HG03064 (cell line): ENCODE measurements around the gene RAB5IF.
"Not testable (repeated sequence)": the region's sequence is repeated elsewhere in the genome, so short reads cannot be mapped to it uniquely, and the experiment has no call there.

Experiments used
- ATAC-seq: cut with Tn5 transposase; IDR thresholded peaks from one replicate; pipeline ENCODE4 v1.9.1; 2021; ENCODE audit warnings: low read depth; ENCODE audit not compliant: unreplicated experiment

The RAB5IF gene, protein sequence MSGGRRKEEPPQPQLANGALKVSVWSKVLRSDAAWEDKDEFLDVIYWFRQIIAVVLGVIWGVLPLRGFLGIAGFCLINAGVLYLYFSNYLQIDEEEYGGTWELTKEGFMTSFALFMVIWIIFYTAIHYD

DNA sequence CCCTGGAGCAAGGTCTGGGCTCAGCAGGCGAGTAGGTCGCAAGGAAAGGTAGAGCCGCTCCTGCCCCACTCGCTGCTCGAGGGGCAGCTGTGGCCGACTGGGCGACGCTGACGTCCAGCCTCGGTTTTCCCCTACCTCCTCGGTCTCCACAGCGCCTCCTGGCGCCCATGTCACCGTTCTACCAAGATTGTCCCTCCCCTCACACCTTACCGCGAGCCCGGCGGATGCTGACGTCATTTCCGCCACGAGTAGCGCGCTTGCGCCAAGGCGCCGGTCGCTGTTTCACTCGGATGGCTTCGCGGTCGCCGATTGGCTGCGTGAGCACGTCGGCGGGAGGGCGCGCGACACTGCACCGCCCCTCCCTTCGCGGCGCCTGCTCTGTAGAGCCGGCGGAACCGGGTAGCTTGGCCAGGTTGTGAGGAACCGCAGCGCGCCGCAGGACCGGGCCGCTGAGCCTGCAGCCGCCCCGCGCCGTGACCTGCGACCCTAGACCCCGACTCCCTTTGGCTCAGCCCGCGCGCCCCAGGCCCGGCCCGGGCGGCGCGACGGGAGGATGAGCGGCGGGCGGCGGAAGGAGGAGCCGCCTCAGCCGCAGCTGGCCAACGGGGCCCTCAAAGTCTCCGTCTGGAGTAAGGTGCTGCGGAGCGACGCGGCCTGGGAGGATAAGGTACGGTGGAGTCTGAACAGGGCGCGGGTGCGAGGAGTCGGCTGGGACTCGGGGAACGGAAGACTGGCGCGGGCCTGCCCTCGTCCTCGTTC is at the start of gene RAB5IF:
Gene RAB5IF (plus strand): TSS at position 381 of the 759 bp plus-strand sequence. CDS start 173 bp downstream, at position 554.
- peak; percentile 78 for ATAC-seq

DNA sequence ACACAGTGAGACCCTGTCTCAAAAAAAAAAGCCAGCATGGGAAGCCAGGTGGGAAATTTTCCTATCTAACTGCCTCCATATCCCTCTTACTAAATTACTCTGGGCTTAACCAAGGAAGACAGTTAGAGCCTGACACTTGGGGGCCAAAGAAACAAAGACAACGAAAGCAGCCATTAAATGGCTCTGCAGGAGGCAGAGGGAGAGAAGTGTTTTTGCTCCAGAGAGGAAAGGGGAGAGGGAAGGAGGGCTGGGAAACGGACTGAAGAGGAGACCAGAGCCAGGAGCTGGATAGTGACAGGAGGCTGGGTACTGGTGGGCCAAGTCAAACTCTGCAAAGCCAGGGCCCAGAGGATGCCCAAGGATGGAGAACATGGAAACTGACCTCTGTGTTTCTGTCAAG is 42.9 kb upstream of the RAB5IF start:
- ATAC-seq: no peak

DNA sequence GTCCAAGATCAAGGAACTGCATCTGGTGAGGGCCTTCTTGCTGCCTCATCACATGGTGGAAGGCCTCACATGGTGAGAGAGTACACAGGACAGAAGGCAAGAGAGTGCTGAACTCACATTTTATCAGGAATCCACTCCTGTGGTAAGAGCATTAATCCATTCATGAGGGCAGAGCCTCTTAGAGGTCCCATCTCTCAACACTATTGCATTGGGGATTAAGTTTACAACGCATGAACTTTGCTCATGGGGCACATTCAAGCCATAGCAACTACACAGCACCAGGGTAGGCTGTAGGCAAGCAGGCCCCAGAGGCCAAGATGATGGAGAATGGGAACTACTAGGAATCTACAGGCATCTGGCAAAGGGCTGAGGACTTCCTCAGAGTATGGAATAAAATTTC is 42.2 kb upstream of the RAB5IF start:
- ATAC-seq: no peak

DNA sequence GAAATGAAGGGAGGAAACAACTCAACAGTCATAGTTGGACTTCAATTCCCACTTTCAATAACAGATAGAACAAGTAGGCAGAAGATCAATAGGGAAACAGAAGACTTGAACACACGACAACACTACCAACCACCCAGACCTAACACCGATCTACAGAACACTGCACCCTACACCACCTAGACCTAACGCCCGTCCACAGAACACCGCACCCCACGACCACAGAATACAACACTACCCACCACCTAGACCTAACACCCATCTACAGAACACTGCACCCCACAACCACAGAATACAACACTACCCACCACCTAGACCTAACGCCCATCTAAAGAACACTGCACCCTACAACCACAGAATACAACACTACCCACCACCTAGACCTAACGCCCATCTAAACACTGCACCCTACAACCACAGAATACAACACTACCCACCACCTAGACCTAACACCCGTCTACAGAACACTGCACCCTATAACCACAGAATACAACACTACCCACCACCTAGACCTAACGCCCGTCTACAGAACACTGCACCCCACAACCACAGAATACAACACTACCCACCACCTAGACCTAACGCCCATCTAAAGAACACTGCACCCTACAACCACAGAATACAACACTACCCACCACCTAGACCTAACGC is 41.4 kb upstream of the RAB5IF start:
- ATAC-seq: not testable (repeated sequence)

DNA sequence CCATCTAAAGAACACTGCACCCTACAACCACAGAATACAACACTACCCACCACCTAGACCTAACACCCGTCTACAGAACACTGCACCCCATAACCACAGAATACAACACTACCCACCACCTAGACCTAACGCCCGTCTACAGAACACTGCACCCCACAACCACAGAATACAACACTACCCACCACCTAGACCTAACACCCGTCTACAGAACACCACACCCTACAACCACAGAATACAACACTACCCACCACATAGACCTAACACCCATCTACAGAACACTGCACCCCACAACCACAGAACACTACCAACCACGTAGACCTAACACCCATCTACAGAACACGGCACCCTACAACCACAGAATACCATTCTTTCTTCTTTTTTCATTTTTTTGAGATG is 40.9 kb upstream of the RAB5IF start:
- not testable (repeated sequence) for ATAC-seq

DNA sequence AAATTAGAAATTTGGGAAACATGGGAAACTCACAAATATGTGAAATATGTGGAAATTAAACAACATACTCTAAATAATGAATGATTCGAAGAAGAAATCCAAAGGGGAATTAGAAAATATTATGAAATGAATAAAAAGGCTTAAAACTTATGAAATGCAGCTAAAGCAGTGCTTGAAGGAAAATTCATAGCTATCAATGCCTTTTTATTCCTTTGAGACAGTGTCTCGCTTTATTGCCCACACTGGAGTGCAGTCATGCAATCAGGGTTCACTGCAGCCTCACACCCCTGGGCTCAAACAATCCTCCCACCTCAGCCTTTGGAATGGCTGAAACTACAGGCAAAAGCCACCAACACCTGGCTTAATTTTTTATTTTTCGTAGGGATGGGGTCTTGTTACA is 40.1 kb upstream of the RAB5IF start:
- ATAC-seq: no peak

DNA sequence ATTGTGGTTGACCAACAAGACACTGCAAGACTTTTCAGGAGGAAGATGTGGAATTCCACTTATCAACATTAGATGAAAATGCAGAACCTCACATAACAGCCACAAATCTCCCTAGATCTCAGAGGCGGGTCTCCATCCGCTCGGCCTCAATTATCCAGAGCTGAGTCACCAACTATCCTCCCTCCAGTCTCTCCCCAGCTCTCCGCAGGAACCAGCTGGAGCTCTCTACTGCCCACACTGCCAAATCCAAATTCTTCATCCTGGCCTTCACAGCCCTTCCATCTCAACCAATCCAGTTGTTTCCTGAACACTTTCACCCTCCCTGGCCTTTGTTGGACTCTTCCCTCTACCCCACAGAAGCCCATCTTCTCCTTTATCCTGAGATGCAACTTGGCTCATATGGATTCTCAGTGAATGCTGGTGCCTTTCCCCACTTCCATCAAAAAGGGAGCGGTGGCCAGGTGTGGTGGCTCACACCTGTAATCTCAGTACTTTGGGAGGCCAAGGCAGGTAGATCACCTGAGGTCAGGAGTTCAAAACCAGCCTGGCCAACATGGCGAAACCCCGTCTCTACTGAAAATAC is 35.6 kb upstream of the RAB5IF start:
- no peak for ATAC-seq

DNA sequence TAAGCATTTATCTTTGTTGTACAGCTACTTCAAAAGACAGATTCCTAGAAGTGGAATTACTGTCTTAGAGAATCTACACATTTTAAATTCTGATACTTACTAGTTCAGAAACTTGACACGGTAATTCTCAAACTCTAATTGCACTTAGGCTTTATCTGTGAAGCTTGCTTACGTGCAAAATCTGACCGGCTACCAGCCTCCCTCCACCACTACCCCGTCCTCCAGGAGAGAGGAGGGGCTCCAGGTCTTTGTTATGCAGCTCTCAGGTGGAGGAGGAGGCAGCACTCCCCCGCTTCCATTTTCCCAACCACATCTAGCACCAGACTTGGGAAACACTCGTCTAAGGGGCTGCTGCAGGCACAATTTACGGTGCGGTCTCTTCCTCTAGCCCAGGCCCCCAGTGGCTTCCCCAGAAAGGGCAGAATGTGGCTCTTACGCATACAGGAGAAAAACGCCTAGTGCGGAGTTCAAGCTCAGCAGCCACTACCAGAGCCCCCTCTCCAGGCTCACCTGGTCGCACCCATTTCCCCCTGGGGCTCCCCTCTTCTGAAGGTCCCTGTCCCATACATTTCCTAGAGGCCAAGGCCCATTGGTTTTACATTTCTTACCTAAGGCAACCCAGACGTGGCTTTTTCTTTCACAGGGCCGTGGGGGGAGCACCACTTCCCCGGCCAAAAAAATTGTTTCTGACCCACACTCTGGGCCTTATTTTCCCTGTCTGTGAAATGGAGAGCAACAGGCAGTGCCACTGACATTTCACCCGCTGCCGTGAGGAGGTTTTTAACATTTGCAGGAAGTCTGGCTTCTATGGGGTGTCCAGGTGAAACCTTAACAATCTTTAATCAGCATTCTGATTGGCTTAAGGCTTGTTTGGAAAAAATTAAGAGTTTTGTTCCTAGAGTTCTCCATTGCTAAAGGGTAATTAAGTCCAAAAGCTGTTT is 33.7 kb upstream of the RAB5IF start:
- no peak for ATAC-seq

DNA sequence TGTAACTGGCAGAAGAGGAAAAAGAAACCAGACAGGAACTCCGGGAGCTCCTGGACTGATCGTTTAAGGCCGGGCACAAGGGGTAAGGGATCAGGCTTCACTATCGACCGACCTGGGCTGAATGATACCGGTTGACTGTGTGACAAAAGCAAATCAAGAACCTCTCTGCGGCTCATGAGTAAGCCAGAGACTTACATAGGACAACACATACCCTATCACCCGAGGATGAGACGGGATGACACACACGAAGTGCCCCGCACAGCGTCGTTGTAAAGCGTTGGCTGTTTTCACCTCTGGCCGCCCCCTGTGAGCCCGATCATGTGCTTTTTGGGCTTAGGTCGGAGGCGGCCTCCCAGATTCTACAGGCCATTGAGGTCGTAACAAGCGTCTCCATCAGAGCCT is 32.9 kb upstream of the RAB5IF start:
- peak; percentile 11 for ATAC-seq

DNA sequence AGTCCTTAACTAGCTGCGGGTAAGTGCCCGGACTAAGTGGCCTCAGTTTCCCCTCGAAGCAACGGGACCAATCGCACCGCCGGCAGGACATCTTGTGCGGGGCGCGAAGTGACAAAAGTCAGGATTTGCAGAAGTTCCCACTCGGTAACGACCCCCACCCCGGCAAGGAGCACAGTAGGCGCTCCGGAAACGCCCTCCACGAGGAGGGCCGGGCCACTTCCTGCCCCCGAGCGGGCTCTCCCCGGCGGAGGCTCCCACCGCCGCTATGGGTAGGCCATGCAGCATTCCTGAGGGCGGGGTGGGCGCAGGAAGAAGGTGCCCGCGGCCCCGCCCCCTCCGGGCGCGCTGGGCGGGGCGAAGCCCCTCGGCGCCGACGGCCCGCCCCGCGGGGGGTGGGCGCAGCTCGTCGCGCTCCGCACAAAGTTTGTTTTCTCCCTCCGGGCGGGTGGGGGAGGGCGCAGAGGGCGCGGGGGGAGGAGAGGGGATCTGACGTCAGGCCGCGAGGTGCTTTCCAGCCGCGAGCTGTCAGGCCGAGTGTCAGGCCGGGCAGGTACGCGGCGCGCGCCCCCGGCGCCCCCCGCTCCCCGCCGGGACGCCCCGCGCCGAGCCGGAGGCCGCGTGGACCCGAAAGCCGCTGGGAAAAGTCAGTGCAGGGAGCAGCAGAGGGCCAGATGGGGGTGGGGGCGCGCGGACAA is 32.3 kb upstream of the RAB5IF start, which contains the start of gene TGIF2:
Gene TGIF2 (plus strand): TSS at position 495 of the 695 bp plus-strand sequence. CDS start 5,178 bp downstream, outside the sequence.
- peak; percentile 55 for ATAC-seq

DNA sequence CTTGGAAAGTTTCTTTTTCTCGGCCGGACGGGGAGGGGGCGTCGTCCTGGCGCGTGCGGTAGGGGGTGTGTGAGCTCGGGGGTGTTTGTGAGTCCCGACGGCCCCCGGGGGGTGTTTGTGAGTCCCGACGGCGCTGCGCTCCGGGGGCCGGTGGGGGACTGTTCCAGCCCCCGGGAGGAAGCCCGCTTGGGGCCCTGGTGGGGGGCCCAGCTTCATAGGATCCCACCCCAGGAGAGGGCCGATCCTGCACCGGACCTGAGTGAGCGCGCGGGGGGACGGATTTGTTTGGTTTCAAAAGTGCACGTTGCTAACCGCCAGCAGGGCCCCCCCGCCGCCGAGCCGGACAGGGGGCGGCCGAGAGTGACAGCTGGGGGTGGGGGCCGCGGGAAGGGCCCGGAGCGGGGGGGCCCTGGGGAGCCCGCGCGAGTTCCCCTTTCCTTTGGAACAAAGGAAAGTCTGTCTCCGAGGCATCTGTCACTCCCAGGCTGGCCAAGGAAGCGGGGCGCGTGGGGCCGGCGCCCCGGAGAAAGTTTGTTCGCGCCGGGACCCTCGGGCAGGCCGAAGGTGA is 31.7 kb upstream of the RAB5IF start:
- ATAC-seq: no peak

DNA sequence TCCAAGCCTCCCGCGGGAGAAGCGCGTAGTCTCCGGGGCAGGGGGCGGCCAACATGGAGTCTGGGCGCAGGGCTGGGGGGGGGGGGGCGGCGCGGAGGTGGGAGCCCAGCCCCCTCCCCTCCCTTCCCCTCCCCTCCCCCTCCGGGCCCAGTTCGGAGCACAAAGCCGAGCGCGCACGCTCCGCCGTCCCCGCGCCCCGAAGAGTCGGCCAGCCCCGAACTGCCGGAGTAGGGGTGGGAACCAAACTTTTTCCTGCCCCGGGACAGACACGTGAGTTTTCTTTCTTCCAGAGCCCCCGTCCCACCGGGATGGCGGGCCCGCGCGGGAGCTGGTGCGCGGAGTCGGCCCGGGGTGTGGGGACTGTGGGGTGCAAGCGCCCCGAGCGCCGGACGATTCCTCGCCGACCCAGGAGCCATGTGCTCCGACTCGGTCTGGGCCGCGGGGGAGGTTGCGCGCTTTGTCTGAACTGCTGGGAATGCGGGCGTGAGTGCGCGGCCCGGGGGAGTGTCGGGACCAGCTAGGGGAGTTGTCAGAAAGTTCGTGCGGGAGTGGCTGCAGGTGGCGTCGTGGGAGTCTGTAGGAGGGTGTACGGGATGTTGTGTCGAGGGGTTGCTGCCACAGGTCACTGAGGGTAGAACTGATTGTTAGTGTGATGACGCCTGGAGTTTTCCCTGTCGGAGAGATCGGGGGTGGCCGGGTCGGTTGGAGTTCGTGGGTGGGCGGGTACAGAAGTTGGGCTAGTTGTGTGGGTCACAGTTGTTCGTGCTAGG is 31.0 kb upstream of the RAB5IF start:
- ATAC-seq: no peak

DNA sequence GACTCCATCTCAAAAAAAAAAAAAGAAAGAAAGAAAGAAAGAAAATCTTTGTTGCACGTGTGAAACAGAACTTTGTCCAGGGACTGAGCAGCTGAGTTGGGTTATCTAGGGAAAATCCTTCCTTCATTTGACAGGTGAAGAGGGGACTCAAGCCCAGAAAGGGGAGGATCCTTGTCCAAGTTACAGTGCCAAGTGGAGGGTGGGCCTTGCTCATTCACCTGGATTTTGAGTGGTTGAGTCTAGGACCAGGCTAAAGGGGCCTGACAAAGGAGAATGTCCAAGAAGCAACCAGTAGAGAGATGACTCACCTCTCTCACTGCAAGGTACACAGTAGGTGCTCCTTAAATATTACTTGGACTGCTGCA is 29.5 kb upstream of the RAB5IF start:
- ATAC-seq: no peak

DNA sequence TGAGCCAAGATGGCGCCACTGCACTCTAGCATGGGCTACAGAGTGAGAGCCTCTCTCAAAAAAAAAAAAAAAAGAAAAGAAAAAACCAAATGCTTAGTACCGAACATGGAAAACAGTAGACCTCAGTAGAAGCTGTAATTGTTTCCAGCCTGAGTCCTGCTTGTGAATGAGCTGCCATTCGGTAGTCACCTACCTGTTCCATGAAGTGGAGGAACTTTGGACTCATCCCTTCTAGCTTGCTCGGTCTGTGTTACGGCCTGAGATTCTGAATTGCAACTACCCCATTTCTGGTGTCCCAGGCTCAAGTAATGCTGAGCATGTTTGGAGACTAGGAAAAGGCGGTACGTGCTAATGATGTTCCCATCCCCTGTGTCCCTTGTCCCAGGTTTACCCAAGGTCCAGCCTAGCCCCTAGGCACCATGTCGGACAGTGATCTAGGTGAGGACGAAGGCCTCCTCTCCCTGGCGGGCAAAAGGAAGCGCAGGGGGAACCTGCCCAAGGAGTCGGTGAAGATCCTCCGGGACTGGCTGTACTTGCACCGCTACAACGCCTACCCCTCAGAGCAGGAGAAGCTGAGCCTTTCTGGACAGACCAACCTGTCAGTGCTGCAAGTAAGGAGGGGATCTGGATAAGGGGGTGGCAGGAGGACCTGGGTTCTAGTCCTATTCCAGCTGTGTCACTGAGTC is 27.1 kb upstream of the RAB5IF start:
- ATAC-seq: no peak

DNA sequence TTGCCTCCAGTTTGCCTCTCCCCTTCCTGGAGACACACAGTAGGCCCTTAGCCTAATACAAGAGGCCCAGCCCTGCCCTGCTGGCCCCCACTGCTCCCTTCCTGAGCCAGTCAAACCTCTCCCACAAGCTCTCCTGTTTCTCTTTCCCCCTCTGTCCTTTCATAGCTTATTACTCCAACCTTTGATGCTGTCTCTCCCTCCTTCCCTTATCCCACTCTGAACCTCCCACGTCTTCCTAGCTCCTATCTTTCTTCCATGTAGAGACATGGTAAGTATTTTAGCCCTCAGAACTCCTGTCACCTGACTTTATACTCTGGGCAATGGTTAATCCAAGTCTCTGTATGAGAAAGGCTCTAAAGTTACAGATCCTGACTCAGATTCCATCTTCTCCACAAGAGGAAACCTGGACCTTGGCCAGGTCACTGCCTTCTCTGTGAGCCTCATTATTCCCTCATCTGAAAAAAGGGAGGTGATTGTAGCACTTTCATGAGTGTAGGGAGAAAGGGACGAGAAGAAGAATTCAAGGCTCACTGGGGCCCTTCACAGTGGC is 25.5 kb upstream of the RAB5IF start:
- ATAC-seq: no peak

DNA sequence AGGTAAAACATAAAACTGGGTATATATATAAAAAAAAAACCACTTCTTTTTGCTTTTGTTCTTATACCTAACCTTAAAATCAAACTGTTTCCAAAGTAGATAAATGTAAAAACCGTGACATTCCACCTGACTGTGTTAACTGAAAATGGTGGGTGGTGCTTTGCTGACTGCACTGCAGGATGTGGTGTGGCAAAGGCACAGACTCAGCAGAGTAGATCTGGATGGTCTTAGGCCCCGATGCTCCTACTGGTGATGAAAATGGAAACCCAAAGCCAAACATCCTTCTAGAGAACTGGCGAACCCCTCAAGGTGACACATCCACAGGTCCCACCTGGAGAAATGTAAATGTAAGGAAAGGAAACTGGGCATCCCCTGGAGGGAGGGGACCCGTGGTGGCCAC is 23.3 kb upstream of the RAB5IF start:
- no peak for ATAC-seq

DNA sequence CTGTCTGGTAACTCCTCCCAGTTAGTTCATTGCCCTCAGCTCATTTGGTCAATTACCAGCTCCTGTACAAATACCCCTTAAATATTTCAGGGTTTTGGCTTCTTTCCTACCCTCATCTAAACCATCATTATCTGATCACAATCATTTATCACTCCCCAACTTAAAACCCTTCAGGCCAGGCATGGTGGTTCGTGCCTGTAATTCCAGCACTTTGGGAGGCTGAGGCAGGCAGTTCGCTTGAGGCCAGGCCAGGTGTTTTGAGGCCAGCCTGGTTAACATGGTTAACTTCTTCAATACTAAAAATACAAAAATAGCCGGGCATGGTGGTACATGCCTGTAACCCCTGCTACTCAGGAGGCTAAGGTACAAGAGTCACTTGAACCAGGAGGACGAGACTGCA is 22.8 kb upstream of the RAB5IF start:
- ATAC-seq: no peak

DNA sequence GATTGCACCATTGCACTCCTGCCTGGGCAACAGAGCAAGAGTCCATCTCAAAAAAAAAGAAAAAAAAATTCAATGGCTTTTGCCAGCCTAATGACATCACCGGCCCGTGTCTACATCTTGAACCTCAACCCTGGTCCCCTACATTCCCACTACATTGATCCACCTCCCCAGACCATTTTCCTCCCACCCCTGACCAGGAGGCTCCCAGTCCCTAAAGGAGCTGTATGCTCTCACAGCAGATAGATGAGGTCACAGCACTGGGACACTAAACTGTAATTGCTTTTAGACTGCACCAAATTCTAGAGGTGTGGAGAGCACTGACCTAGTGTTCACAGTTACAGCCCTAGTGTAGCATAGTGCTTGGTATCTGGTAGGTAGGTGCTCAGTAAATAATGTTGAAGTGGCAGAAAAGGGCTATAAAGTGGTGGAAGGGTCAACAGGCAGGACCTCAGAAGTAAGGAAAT is 21.5 kb upstream of the RAB5IF start:
- ATAC-seq: no peak
